ENCODE data around the gene TEX38.

The TEX38 gene

GRCh38 chr1:46690931-46691421, 19.3 kb downstream of the TEX38 start:
- TF ChIP-seq USF1 (IDR thresholded peaks at IDR 0.05), result no peak
- TF ChIP-seq CREB1 (IDR thresholded peaks at IDR 0.05; ENCODE audit: low read depth), result no peak
- TF ChIP-seq CEBPB (IDR thresholded peaks at IDR 0.05), result no peak
- TF ChIP-seq REST (IDR thresholded peaks at IDR 0.05; ENCODE audit: low read depth), result no peak
- no peak for TF ChIP-seq FOXM1 (IDR thresholded peaks at IDR 0.05; ENCODE audit: borderline replicate concordance, low read depth)
- TF ChIP-seq TEAD4 (IDR thresholded peaks at IDR 0.05), result no peak
- TF ChIP-seq EP300 (IDR thresholded peaks at IDR 0.05; ENCODE audit: borderline replicate concordance), result no peak
- no peak for TF ChIP-seq ZBTB7A (IDR thresholded peaks at IDR 0.05; ENCODE audit: low read depth)
- TF ChIP-seq RAD21 (IDR thresholded peaks at IDR 0.05; ENCODE audit: low read depth), result no peak
- no peak for TF ChIP-seq EGR1 (IDR thresholded peaks at IDR 0.05)

GRCh38 chr1:46691997-46692790, 20.5 kb downstream of the TEX38 start:
- TF ChIP-seq TAF1 (IDR thresholded peaks at IDR 0.05; ENCODE audit: low read depth) (no peak), EP300 (IDR thresholded peaks at IDR 0.05; ENCODE audit: borderline replicate concordance) (no peak), EGR1 (IDR thresholded peaks at IDR 0.05) (no peak), TEAD4 (IDR thresholded peaks at IDR 0.05) (no peak), REST (IDR thresholded peaks at IDR 0.05; ENCODE audit: low read depth) (no peak)

- TF ChIP-seq TAF1 (IDR thresholded peaks at IDR 0.05; ENCODE audit: low read depth) (no peak), EGR1 (IDR thresholded peaks at IDR 0.05) (no peak), RAD21 (IDR thresholded peaks at IDR 0.05; ENCODE audit: low read depth) (no peak), REST (IDR thresholded peaks at IDR 0.05; ENCODE audit: low read depth) (no peak), FOXM1 (IDR thresholded peaks at IDR 0.05; ENCODE audit: borderline replicate concordance, low read depth) (no peak), ZBTB7A (IDR thresholded peaks at IDR 0.05; ENCODE audit: low read depth) (no peak), TEAD4 (IDR thresholded peaks at IDR 0.05) (no peak), CREB1 (IDR thresholded peaks at IDR 0.05; ENCODE audit: low read depth) (no peak), CEBPB (IDR thresholded peaks at IDR 0.05) (no peak), EP300 (IDR thresholded peaks at IDR 0.05; ENCODE audit: borderline replicate concordance) (no peak), NFIC (IDR thresholded peaks at IDR 0.05) (no peak), USF1 (IDR thresholded peaks at IDR 0.05) (no peak), YY1 (IDR thresholded peaks at IDR 0.05; ENCODE audit: low read depth) (no peak), MAX (IDR thresholded peaks at IDR 0.05) (no peak), TCF12 (IDR thresholded peaks at IDR 0.05; ENCODE audit: low read depth) (no peak)
Observed at GRCh38 chr1:46692811-46693770, 21.4 kb downstream of the TEX38 start.

- TF ChIP-seq FOXM1 (IDR thresholded peaks at IDR 0.05; ENCODE audit: borderline replicate concordance, low read depth) (no peak), RAD21 (IDR thresholded peaks at IDR 0.05; ENCODE audit: low read depth) (no peak), YY1 (IDR thresholded peaks at IDR 0.05; ENCODE audit: low read depth) (no peak), ZBTB7A (IDR thresholded peaks at IDR 0.05; ENCODE audit: low read depth) (no peak), EP300 (IDR thresholded peaks at IDR 0.05; ENCODE audit: borderline replicate concordance) (no peak), REST (IDR thresholded peaks at IDR 0.05; ENCODE audit: low read depth) (no peak), USF1 (IDR thresholded peaks at IDR 0.05) (no peak), TAF1 (IDR thresholded peaks at IDR 0.05; ENCODE audit: low read depth) (no peak), CEBPB (IDR thresholded peaks at IDR 0.05) (no peak), TCF12 (IDR thresholded peaks at IDR 0.05; ENCODE audit: low read depth) (no peak), EGR1 (IDR thresholded peaks at IDR 0.05) (no peak), TEAD4 (IDR thresholded peaks at IDR 0.05) (no peak), CREB1 (IDR thresholded peaks at IDR 0.05; ENCODE audit: low read depth) (no peak), NFIC (IDR thresholded peaks at IDR 0.05) (no peak), MAX (IDR thresholded peaks at IDR 0.05) (no peak)
Observed at GRCh38 chr1:46697053-46697452, 25.4 kb downstream of the TEX38 start.

All from Ishikawa (cell line).